ENCODE data around the gene CDC25B.
A peak's percentile ranks its signal among the peaks of the same experiment; 100 is the strongest.

The CDC25B gene

DNA sequence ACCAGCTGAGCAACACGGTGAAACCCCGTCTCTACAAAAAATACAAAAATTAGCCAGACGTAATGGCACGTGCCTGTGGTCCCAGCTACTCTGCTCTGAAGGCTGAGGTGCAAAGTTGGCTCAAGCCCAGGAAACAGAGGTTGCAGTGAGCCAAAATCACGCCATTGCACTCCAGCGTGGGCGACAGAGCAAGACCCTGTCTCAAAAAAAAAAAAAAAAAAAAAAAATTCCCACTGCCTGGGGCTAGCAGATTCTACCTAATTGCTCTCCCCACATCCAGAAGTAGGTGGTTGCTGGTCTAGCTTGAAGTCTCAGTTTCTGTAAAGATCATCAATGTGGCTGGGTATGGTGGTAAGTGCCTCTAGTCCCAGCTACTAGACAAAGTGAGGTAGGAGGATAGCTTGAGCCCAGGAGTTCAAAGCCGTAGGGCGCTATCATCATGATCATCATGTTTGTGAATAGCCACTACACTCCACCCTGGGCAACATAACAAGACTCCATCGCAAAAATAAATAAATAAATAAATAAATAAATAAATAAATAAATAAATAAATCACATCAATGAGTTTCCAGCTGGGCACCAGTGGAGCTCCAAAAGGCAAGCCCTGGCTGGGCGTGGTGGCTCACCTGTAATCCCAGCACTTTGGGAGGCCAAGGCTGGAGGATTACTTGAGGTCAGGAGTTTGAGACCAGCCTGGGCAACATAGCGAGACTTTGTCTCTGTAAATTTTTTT is 17.9 kb downstream of the CDC25B start:
- H3K4me1 ChIP-seq (ENCODE audit: control insufficient read depth, insufficient read depth, low read length, poor library complexity, severe bottlenecking), result peaks cover 66% of the 10 kb centered on the region
- no peaks in the 10 kb centered on the region for H3K36me3 ChIP-seq (ENCODE audit: control insufficient read depth, insufficient read depth, low read length)
- H3K4me3 ChIP-seq (ENCODE audit: insufficient read depth, low read depth, low read length, poor library complexity, severe bottlenecking), result no peak overlapping the region
- no peaks in the 10 kb centered on the region for H3K27me3 ChIP-seq (replicated peaks; ENCODE audit: control insufficient read depth, insufficient read depth, low read length, poor library complexity, severe bottlenecking)
- H3K9me3 ChIP-seq (ENCODE audit: control insufficient read depth, low read length), result no peaks in the 10 kb centered on the region
- peak overlapping the region; percentile 95 for H3K27ac ChIP-seq (ENCODE audit: insufficient read depth, low read length, poor library complexity, severe bottlenecking)
- peak in 1 of 3 donors; percentile 13 for DNase-seq

DNA sequence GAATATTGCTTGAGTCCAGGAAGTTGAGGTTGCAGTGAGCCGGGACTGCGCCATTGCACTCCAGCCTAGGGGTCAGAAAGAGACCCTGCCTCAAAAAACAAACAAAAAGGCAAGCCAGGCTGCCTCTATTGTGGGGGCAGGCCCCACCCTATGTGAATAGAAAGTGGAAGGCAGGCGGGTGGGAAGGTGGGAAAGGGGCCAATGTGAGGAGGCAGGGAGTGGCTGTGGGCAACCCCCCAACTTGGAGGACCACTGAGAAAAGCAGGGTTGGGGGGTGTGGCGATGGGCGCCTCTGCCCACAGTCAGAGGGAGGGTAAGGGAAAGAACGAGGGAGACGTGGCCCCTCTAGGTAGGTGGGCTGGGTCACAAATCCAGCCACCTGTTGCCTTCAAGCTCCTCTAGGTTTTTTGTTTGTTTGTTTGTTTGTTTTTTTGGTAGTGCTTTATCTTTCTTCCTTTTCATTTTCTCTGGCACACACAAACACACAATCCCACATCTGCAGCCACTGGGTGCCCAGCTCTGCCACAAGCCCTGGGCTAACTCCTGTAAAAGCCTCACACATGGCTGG is 18.9 kb downstream of the CDC25B start:
- H3K4me1 ChIP-seq (ENCODE audit: control insufficient read depth, insufficient read depth, low read length, poor library complexity, severe bottlenecking), result peaks cover 68% of the 10 kb centered on the region

DNA sequence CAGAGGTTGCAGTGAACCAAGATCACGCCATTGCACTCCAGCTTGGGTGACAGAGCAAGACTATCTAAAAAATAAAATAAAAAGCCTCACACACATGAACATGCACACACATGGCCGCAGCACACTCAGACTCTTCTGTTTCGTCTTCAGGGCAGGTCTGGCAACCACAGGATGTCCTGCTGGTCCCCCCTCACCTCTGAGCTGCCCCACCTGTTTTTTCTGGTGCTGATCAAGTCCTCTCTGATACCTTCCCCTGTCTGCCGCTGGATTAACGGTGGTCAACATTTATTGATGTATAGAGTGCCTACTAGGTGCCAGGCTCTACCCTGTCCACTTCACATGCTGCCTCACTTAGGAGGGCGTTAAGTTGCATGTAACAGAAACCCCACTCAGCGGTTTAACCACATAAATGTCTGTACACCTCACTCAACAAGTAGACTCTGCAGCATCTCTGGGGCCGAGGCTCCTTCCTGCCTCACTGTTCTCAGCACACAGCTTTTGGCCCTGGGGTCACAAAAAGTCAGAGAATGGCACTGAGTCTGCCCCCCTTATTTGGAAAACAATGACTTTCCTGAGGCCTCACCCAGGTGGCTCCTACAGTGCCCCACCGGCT is 19.7 kb downstream of the CDC25B start:
- Histone ChIP-seq H3K9me3 (ENCODE audit: control insufficient read depth, low read length) (no peaks in the 10 kb centered on the region), H3K27me3 (replicated peaks; ENCODE audit: control insufficient read depth, insufficient read depth, low read length, poor library complexity, severe bottlenecking) (no peaks in the 10 kb centered on the region), H3K4me1 (ENCODE audit: control insufficient read depth, insufficient read depth, low read length, poor library complexity, severe bottlenecking) (peaks cover 61% of the 10 kb centered on the region), H3K36me3 (ENCODE audit: control insufficient read depth, insufficient read depth, low read length) (no peaks in the 10 kb centered on the region), H3K4me3 (ENCODE audit: insufficient read depth, low read depth, low read length, poor library complexity, severe bottlenecking) (no peak overlapping the region), H3K27ac (ENCODE audit: insufficient read depth, low read length, poor library complexity, severe bottlenecking) (peak overlapping the region; percentile 50)
- no peak for DNase-seq

More for the DNA sequence above, 18.9 kb downstream of the CDC25B start:
- Histone ChIP-seq H3K9me3 (ENCODE audit: control insufficient read depth, low read length) (no peaks in the 10 kb centered on the region), H3K4me3 (ENCODE audit: insufficient read depth, low read depth, low read length, poor library complexity, severe bottlenecking) (no peak overlapping the region), H3K36me3 (ENCODE audit: control insufficient read depth, insufficient read depth, low read length) (no peaks in the 10 kb centered on the region), H3K27me3 (replicated peaks; ENCODE audit: control insufficient read depth, insufficient read depth, low read length, poor library complexity, severe bottlenecking) (no peaks in the 10 kb centered on the region), H3K27ac (ENCODE audit: insufficient read depth, low read length, poor library complexity, severe bottlenecking) (peak overlapping the region; percentile 50)
- no peak for DNase-seq

DNA sequence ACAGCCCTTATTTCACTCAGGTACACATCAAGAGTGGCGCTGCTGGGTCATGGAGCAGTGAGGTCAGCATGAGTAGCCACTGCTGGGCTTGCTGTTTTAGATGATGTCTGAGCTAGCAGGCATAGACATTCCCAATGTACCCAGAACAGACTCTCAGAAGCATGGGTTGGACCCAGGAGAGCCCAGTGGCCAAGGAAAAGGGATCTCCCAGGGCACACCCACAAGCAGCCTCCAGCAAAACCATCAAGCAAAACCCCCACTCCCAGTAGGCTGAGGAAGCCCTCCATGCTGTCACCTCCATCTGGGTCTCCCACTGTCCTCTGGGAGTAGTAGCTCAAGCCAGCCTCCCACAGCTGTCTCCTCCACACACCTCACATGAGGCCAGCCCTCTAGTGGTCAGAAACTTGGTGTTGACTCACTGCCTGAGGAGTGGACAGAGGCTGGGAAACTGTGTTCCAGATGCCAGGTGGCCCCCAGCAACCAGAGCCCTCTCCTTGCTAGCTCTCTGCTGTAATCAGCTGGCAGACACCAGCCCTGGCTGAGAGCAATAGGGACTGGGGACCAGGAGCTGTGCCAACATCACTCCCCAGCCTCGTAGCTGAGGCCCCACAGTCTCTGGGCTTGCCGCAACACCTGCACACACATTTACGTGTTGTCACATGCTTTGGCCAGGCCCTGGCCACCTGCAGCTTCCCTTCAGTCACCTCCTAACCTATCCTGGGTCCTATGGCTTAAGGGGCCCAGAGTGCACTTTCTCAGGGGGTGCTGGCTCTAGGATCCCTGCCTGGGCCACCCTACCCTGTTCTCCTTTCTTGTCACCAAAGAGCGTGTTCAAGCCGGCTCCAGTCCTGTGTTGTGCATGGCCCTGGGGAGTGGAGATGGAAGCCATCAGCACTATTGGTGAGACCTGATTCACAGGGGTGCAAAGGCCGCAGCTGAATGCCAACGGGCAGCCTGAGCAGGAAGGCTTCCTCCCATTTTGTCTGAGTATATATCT is 22.3 kb downstream of the CDC25B start:
- H3K4me1 ChIP-seq (ENCODE audit: control insufficient read depth, insufficient read depth, low read length, poor library complexity, severe bottlenecking), result peaks cover 43% of the 10 kb centered on the region
- H3K27ac ChIP-seq (ENCODE audit: insufficient read depth, low read length, poor library complexity, severe bottlenecking), result no peak overlapping the region
- no peak overlapping the region for H3K4me3 ChIP-seq (ENCODE audit: insufficient read depth, low read depth, low read length, poor library complexity, severe bottlenecking)
- no peaks in the 10 kb centered on the region for H3K9me3 ChIP-seq (ENCODE audit: control insufficient read depth, low read length)
- no peaks in the 10 kb centered on the region for H3K27me3 ChIP-seq (replicated peaks; ENCODE audit: control insufficient read depth, insufficient read depth, low read length, poor library complexity, severe bottlenecking)
- peaks cover 9% of the 10 kb centered on the region for H3K36me3 ChIP-seq (ENCODE audit: control insufficient read depth, insufficient read depth, low read length)
- no peak for DNase-seq

DNA sequence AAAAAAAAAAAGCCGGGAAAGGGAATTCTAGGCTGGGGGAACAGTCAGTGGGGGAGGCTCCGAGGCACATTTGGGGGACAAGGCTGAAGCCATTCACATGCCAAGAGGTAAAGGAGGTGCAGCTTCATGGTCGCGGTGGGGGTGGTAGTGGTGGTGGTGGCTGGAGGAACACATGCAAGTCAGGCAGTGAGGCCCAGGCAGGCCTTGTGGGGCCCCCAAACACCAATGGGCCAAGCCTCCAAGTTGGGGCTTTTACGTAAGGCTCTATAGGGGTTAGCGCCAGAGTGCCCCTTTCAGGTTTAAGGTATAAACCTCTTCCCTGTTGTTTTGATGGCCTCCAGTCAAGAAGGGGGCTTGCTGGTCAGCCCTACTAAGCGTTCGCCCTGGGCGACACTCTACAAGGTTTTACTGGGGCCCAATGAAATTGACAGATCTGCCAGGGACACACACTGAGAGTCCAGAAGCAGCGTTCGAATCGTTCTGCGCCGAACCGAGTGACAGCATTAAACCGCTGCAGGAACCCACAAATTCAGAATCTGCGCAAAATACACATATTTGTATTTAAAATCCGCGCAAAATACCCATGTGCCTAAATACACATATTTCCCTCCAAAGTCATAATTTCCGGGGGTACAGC is 23.4 kb downstream of the CDC25B start:
- H3K27me3 ChIP-seq (replicated peaks; ENCODE audit: control insufficient read depth, insufficient read depth, low read length, poor library complexity, severe bottlenecking), result no peaks in the 10 kb centered on the region
- peak overlapping the region; percentile 73 for H3K4me3 ChIP-seq (ENCODE audit: insufficient read depth, low read depth, low read length, poor library complexity, severe bottlenecking)
- H3K9me3 ChIP-seq (ENCODE audit: control insufficient read depth, low read length), result no peaks in the 10 kb centered on the region
- peaks cover 36% of the 10 kb centered on the region for H3K4me1 ChIP-seq (ENCODE audit: control insufficient read depth, insufficient read depth, low read length, poor library complexity, severe bottlenecking)
- peak overlapping the region; percentile 98 for H3K27ac ChIP-seq (ENCODE audit: insufficient read depth, low read length, poor library complexity, severe bottlenecking)
- no peak for DNase-seq
- H3K36me3 ChIP-seq (ENCODE audit: control insufficient read depth, insufficient read depth, low read length), result peaks cover 19% of the 10 kb centered on the region

DNA sequence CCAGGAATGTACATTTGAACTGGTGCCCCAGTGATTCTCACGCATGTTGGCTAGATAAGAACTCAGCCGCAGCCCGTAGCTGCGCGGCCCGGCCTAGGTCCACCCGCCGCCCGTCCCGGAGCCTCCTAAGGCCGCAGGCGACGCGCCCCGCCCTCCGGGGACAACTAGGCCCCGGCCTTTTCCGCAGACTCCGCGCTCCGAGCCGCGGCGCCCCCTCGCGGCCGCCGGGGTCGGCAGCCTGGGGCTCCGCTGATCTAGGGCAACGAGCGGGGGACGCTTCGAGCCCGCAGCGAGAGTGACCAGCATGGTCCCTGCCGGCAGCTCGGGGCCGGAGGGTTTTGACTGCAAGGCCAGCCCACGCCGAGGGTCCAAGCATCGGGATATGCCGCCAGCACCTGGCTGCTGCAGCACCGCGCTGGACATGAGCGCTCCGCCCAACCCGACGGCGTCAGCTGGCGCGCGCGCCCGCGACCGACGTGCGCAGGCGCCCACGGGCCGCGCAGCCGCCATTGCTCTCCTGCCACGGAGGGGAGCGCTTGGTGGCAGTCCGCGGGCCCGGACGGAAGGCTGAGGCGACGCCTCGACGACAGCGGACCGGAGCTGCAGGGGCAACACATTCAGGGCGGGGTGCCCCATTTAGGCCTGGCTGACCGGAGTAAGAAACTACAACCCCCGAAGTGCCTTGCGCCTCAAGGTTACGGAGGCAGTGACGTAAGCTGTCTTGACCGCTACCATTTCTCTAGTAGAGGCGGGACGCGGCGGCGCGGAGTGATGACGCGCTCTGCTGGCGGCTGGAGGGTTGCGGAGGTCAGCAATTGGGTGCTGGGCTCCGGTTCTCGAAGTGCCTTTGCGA is 24.2 kb downstream of the CDC25B start, which contains the start of gene AP5S1:
Gene AP5S1, plus strand, starts transcription at position 500 of the 853 bp plus-strand sequence. CDS start 1,571 bp downstream, outside the sequence.
- DNase-seq, result peak; percentile 85 to 92 (median 86)
- Histone ChIP-seq H3K9me3 (ENCODE audit: control insufficient read depth, low read length) (no peaks in the 10 kb centered on the region), H3K36me3 (ENCODE audit: control insufficient read depth, insufficient read depth, low read length) (peaks cover 21% of the 10 kb centered on the region), H3K4me3 (ENCODE audit: insufficient read depth, low read depth, low read length, poor library complexity, severe bottlenecking) (peak within 1 kb of the TSS; percentile 73), H3K4me1 (ENCODE audit: control insufficient read depth, insufficient read depth, low read length, poor library complexity, severe bottlenecking) (peaks cover 29% of the 10 kb centered on the region), H3K27ac (ENCODE audit: insufficient read depth, low read length, poor library complexity, severe bottlenecking) (peak within 1 kb of the TSS; percentile 98), H3K27me3 (replicated peaks; ENCODE audit: control insufficient read depth, insufficient read depth, low read length, poor library complexity, severe bottlenecking) (no peaks in the 10 kb centered on the region)

DNA sequence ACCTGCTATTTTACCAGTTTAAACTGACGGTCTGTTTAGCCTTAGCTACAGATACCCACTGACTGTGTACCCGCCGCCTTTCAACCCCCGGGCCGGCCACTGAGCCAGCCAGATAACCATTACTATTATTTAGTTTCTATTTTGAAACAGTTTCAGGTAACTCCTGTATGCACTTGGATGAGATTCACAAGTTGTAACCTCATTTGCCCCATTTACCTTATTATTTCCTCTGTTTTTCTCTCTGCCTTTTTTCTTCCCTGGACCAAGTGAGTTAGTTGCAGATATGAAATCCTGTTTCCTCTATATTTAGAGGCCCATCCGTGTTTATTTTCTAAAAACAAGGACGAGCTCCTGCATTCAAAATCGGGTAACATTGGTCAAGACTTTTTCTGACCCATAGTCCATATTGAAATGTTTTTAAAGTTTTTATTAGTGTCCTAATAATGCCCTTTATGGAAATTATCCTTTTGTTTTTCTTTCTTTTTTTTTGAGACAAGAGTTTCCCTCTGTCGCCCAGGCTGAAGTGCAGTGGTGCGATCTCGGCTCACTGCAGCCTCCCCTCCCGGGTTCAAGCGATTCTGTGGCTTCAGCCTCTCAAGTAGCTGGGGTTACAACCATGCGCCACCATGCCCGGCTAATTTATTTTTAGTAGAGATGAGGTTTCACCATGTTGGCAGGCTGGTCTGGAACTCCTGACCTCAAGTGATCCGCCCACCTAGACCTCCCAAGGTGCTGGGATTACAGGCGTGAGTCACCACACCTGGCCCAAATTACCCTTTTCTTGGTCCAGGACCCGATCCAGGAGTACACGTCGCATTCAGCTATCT is 25.0 kb downstream of the CDC25B start:
- no peak for DNase-seq
- peaks cover 21% of the 10 kb centered on the region for H3K4me1 ChIP-seq (ENCODE audit: control insufficient read depth, insufficient read depth, low read length, poor library complexity, severe bottlenecking)
- H3K4me3 ChIP-seq (ENCODE audit: insufficient read depth, low read depth, low read length, poor library complexity, severe bottlenecking), result peak overlapping the region; percentile 73
- H3K9me3 ChIP-seq (ENCODE audit: control insufficient read depth, low read length), result no peaks in the 10 kb centered on the region
- no peaks in the 10 kb centered on the region for H3K27me3 ChIP-seq (replicated peaks; ENCODE audit: control insufficient read depth, insufficient read depth, low read length, poor library complexity, severe bottlenecking)
- peaks cover 21% of the 10 kb centered on the region for H3K36me3 ChIP-seq (ENCODE audit: control insufficient read depth, insufficient read depth, low read length)
- H3K27ac ChIP-seq (ENCODE audit: insufficient read depth, low read length, poor library complexity, severe bottlenecking), result peak overlapping the region; percentile 98

DNA sequence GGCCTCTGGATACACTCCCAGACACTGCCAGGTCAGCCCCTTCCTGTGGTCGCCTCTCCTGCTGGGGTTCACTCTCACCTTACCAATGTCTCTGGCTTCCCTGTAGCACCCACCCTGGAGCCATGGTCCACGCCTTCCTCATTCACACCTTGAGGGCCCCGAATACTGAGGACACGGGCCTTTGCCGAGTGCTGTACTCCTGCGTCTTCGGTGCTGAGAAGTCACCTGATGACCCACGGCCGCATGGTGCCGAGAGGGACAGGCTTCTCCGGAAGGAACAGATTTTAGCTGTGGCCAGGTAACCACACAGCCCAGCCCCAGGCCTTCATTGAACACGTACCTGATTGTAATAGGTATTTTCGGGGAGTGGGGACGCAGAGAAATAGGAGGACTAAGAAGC is 25.9 kb downstream of the CDC25B start:
- Histone ChIP-seq H3K27ac (ENCODE audit: insufficient read depth, low read length, poor library complexity, severe bottlenecking) (no peak overlapping the region), H3K9me3 (ENCODE audit: control insufficient read depth, low read length) (no peaks in the 10 kb centered on the region), H3K36me3 (ENCODE audit: control insufficient read depth, insufficient read depth, low read length) (peaks cover 25% of the 10 kb centered on the region), H3K4me3 (ENCODE audit: insufficient read depth, low read depth, low read length, poor library complexity, severe bottlenecking) (no peak overlapping the region), H3K4me1 (ENCODE audit: control insufficient read depth, insufficient read depth, low read length, poor library complexity, severe bottlenecking) (peaks cover 15% of the 10 kb centered on the region), H3K27me3 (replicated peaks; ENCODE audit: control insufficient read depth, insufficient read depth, low read length, poor library complexity, severe bottlenecking) (no peaks in the 10 kb centered on the region)
- DNase-seq, result no peak
